HG02970 (cell line): Measurements from ENCODE around the gene LILRA5.
"Not testable (repeated sequence)": the region's sequence is repeated elsewhere in the genome, so short reads cannot be mapped to it uniquely, and the experiment has no call there.

ENCODE experiments used
- ATAC-seq: cut with Tn5 transposase; IDR thresholded peaks from one replicate; pipeline ENCODE4 v1.9.1; 2021; ENCODE audit warnings: mild to moderate bottlenecking, moderate library complexity, moderate number of reproducible peaks; ENCODE audit not compliant: unreplicated experiment, low FRiP score

LILRA5 gene

GRCh38 chr19:54312436-54313377 is at the start of gene LILRA5:
LILRA5 (minus strand) TSS chr19:54313166; CDS start chr19:54313019, 147 bp downstream.
- no peak for ATAC-seq

- not testable (repeated sequence) for ATAC-seq
Measured at GRCh38 chr19:54361680-54362422, 48.9 kb upstream of the LILRA5 start.

GRCh38 chr19:54359149-54359820 is 46.3 kb upstream of the LILRA5 start:
- ATAC-seq = peak; percentile 76

GRCh38 chr19:54357381-54357780 is 44.4 kb upstream of the LILRA5 start:
- no peak for ATAC-seq

- ATAC-seq = no peak
Measured at GRCh38 chr19:54356444-54357056, 43.6 kb upstream of the LILRA5 start.

GRCh38 chr19:54355675-54356074 is 42.7 kb upstream of the LILRA5 start:
- no peak for ATAC-seq

GRCh38 chr19:54354761-54355160 is 41.8 kb upstream of the LILRA5 start:
- ATAC-seq = no peak

- no peak for ATAC-seq
Measured at GRCh38 chr19:54352546-54352945, 39.6 kb upstream of the LILRA5 start.

- ATAC-seq = no peak
Measured at GRCh38 chr19:54352041-54352440, 39.1 kb upstream of the LILRA5 start.

GRCh38 chr19:54351474-54351873 is 38.5 kb upstream of the LILRA5 start:
- no peak for ATAC-seq

- no peak for ATAC-seq
Measured at GRCh38 chr19:54345938-54346386, 33.0 kb upstream of the LILRA5 start.

GRCh38 chr19:54343868-54344267 is 30.9 kb upstream of the LILRA5 start:
- ATAC-seq = no peak

- ATAC-seq = no peak
Measured at GRCh38 chr19:54341295-54341694, 28.3 kb upstream of the LILRA5 start.

- no peak for ATAC-seq
Measured at GRCh38 chr19:54339646-54340358, 26.8 kb upstream of the LILRA5 start.

- ATAC-seq = no peak
Measured at GRCh38 chr19:54338521-54338920, 25.6 kb upstream of the LILRA5 start.

GRCh38 chr19:54337858-54338230 is 24.9 kb upstream of the LILRA5 start:
- no peak for ATAC-seq

GRCh38 chr19:54336893-54337857 is 24.2 kb upstream of the LILRA5 start:
- ATAC-seq = no peak

GRCh38 chr19:54335979-54336892 is 23.3 kb upstream of the LILRA5 start:
- ATAC-seq = no peak
